AG09309 (cell line): ENCODE results near the gene LAMA2.
A peak's percentile ranks its signal among the peaks of the same experiment; 100 is the strongest.

Experiments
- DNase-seq: peaks from one replicate; pipeline ENCODE4 v3.0.0-alpha.2; 2010; ENCODE audit warnings: low read depth
- H3K4me3 ChIP-seq: 2 replicates; pipeline ENCODE4 v1.5.1; 2011; ENCODE audit warnings: mild to moderate bottlenecking, low read depth, low read length, moderate library complexity; ENCODE audit not compliant: control insufficient read depth
- CTCF ChIP-seq: IDR thresholded peaks from 2 replicates; pipeline ENCODE4 v1.5.1; 2011; ENCODE audit warnings: mild to moderate bottlenecking, low read depth, low read length, inconsistent platforms; ENCODE audit not compliant: insufficient read depth, control insufficient read depth; ENCODE audit errors: missing control alignments

LAMA2 gene

GRCh38 chr6:129188795-129189194 is 305.9 kb downstream of the LAMA2 start:
- no peak for DNase-seq
- no peak for TF ChIP-seq CTCF
- no peak overlapping the region for H3K4me3 ChIP-seq

GRCh38 chr6:129189266-129189665 is 306.3 kb downstream of the LAMA2 start:
- TF ChIP-seq CTCF, result no peak
- DNase-seq, result no peak
- H3K4me3 ChIP-seq, result no peak overlapping the region

- no peak for TF ChIP-seq CTCF
- H3K4me3 ChIP-seq, result no peak overlapping the region
- no peak for DNase-seq
Observed at GRCh38 chr6:129191235-129191634, 308.3 kb downstream of the LAMA2 start.

GRCh38 chr6:129192458-129192989 is 309.6 kb downstream of the LAMA2 start:
- TF ChIP-seq CTCF, result no peak
- no peak for DNase-seq
- no peak overlapping the region for H3K4me3 ChIP-seq

GRCh38 chr6:129194306-129194941 is 311.5 kb downstream of the LAMA2 start:
- no peak overlapping the region for H3K4me3 ChIP-seq
- DNase-seq, result no peak
- no peak for TF ChIP-seq CTCF

GRCh38 chr6:129195161-129195560 is 312.2 kb downstream of the LAMA2 start:
- DNase-seq, result no peak
- no peak for TF ChIP-seq CTCF
- H3K4me3 ChIP-seq, result no peak overlapping the region

GRCh38 chr6:129195643-129196042 is 312.7 kb downstream of the LAMA2 start:
- no peak for TF ChIP-seq CTCF
- no peak overlapping the region for H3K4me3 ChIP-seq
- peak; percentile 55 for DNase-seq
